TTC549 (cell line): ENCODE measurements around the gene LTK.

ENCODE experiments used
- FAIRE-seq: peaks from 2 replicates; lab custom pipeline; 2012; peaks lifted over from hg19 to GRCh38; lab: Jason Lieb, UNC

The LTK gene

GRCh38 chr15:41513506-41514227 lies at the start of gene LTK:
Gene LTK (minus strand): TSS chr15:41513827. CDS start chr15:41513709, 118 bp downstream.
- FAIRE-seq, result no peak

GRCh38 chr15:41562784-41563198 lies 49.2 kb upstream of the LTK start:
- no peak for FAIRE-seq

- no peak for FAIRE-seq
Measured at GRCh38 chr15:41562244-41562643, 48.6 kb upstream of the LTK start.

GRCh38 chr15:41561777-41562145 lies 48.1 kb upstream of the LTK start:
- FAIRE-seq, result no peak

GRCh38 chr15:41561104-41561776 lies 47.6 kb upstream of the LTK start:
- FAIRE-seq, result no peak

- no peak for FAIRE-seq
Measured at GRCh38 chr15:41560572-41560874, 46.9 kb upstream of the LTK start.

GRCh38 chr15:41559239-41559782 lies 45.7 kb upstream of the LTK start:
- no peak for FAIRE-seq

- FAIRE-seq, result no peak
Measured at GRCh38 chr15:41558400-41559238, 45.0 kb upstream of the LTK start, which contains the start of gene TYRO3. Gene TYRO3 (plus strand): TSS chr15:41559212. CDS start chr15:41559258, 46 bp downstream.

- FAIRE-seq, result peak; percentile 63
Measured at GRCh38 chr15:41557673-41558399, 44.2 kb upstream of the LTK start.

GRCh38 chr15:41556677-41557076 lies 43.0 kb upstream of the LTK start:
- FAIRE-seq, result no peak

- FAIRE-seq, result no peak
Measured at GRCh38 chr15:41554915-41555314, 41.3 kb upstream of the LTK start.

- FAIRE-seq, result no peak
Measured at GRCh38 chr15:41554343-41554742, 40.7 kb upstream of the LTK start.

GRCh38 chr15:41553731-41554130 lies 40.1 kb upstream of the LTK start:
- no peak for FAIRE-seq

- no peak for FAIRE-seq
Measured at GRCh38 chr15:41550066-41550775, 36.6 kb upstream of the LTK start.

- no peak for FAIRE-seq
Measured at GRCh38 chr15:41546851-41547786, 33.5 kb upstream of the LTK start.

GRCh38 chr15:41545218-41545617 lies 31.6 kb upstream of the LTK start:
- FAIRE-seq, result no peak

GRCh38 chr15:41544650-41545015 lies 31.0 kb upstream of the LTK start:
- no peak for FAIRE-seq

- FAIRE-seq, result no peak
Measured at GRCh38 chr15:41543521-41543870, 29.9 kb upstream of the LTK start.

GRCh38 chr15:41536866-41537265 lies 23.2 kb upstream of the LTK start:
- FAIRE-seq, result no peak

- no peak for FAIRE-seq
Measured at GRCh38 chr15:41535544-41535943, 21.9 kb upstream of the LTK start.
